ENCODE results near the gene TTI1.

DNA sequence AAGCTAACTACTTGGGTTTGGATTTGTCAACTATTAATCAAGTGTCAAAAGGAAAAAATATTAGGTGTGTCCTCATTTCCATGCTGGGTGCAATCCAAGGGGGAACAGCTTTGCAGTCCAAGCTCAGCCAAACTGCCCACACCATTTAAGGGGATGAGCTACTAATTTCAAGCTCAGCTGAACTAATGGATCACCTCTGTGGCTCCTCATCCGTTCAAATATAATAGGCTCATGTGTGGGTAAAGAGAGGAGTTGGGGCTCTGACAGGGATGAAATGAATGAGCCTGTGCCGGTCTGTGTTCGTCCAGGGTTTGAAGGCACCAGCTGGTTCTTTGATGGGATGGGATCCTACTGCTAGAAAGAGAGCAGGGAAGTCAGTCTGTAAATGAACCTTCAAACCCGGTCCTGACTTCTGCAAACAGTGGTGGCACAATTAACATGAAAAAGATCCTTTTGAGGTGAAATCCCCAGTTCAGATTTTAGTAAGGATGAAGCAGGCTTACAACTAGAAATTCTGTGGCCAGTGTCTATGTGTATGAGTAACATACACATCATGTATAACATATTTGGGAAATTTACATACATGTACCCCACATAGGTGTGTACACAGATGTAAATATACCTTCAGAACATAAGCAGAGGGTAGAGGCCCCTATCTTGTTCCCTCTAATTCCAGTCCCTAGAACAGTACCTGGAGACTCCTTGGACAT lies 41.9 kb downstream of the TTI1 start:
- TF ChIP-seq SP1 (IDR thresholded peaks at IDR 0.05; ENCODE audit: low read depth), result no peak
- no peak for TF ChIP-seq POLR2A (IDR thresholded peaks at IDR 0.05; ENCODE audit: borderline replicate concordance, extremely low read depth, insufficient read depth, insufficient read length)
- TF ChIP-seq, protein P1, sequence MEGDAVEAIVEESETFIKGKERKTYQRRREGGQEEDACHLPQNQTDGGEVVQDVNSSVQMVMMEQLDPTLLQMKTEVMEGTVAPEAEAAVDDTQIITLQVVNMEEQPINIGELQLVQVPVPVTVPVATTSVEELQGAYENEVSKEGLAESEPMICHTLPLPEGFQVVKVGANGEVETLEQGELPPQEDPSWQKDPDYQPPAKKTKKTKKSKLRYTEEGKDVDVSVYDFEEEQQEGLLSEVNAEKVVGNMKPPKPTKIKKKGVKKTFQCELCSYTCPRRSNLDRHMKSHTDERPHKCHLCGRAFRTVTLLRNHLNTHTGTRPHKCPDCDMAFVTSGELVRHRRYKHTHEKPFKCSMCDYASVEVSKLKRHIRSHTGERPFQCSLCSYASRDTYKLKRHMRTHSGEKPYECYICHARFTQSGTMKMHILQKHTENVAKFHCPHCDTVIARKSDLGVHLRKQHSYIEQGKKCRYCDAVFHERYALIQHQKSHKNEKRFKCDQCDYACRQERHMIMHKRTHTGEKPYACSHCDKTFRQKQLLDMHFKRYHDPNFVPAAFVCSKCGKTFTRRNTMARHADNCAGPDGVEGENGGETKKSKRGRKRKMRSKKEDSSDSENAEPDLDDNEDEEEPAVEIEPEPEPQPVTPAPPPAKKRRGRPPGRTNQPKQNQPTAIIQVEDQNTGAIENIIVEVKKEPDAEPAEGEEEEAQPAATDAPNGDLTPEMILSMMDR (IDR thresholded peaks at IDR 0.05 in 2 of 3, conservative IDR thresholded peaks at IDR 0.05 in 1 of 3; ENCODE audit: borderline replicate concordance in 1 of 3, insufficient read depth in 1 of 3, low read depth in 2 of 3, low read length in 2 of 3), result no peak
- TF ChIP-seq EZH2 (IDR thresholded peaks at IDR 0.05), result no peak
